Smooth muscle cell of the umbilical artery (primary cell): ENCODE data around the gene GPALPP1. TPM values are rescaled to one million over a fixed set of nuclear protein-coding genes. Genes with fewer than 3 reads are reported as not detected.

ENCODE experiments used
- total RNA-seq: library from RNA; depleted of rRNA; stranded (reverse); fragments of >200 nt; gene quantifications from 2 replicates; pipeline ENCODE4 v1.2.3, GENCODE V29; 2014

GPALPP1 gene
- 27.0 and 35.2 TPM in 2 replicates for total RNA-seq

GRCh38 chr13:44989071-44989889, at the start of gene GPALPP1, which contains the start of gene NUFIP1:
Gene GPALPP1, plus strand, starts transcription at chr13:44989538. Its CDS starts 117 bp downstream, at chr13:44989655.
Gene NUFIP1, minus strand, starts transcription at chr13:44989471. Its CDS starts 35 bp downstream, at chr13:44989436.

Other genes starting within 250 kb of the GPALPP1 start
- 2.4 and 5.0 TPM in 2 replicates for gene NUFIP1, start 67 bp upstream of the GPALPP1 start, total RNA-seq
- 21.7 and 26.5 TPM in 2 replicates for gene GTF2F2, start 131.0 kb downstream of the GPALPP1 start, total RNA-seq
- gene KCTD4, start 211.5 kb downstream of the GPALPP1 start, total RNA-seq: 0.59 and 0.74 TPM in 2 replicates